GM23338 (cell line): ENCODE results near the gene ACBD5. TPM values are rescaled to one million over a fixed set of nuclear protein-coding genes. Genes with fewer than 3 reads are reported as not detected.

ENCODE experiments used
- ATAC-seq: fragments of 200-7000 bp; cut with Tn5 transposase; 3 replicates; pipeline ENCODE4 v1.9.1; 2020
- DNase-seq: peaks from one replicate; pipeline ENCODE4 v3.0.0-alpha.2; 2015; ENCODE audit warnings: low spot score
- H2AFZ ChIP-seq: fragments of 200-600 bp; sonication (generic); 2 replicates; pipeline ENCODE4 v1.8.0; 2016; ENCODE audit warnings: antibody characterized with exemption, mild to moderate bottlenecking, moderate library complexity
- H3F3A ChIP-seq: fragments of 200-600 bp; sonication (generic); replicated peaks from 2 replicates; pipeline ENCODE4 v1.8.0; 2017; ENCODE audit warnings: antibody characterized with exemption, mixed run types, low read depth
- H3K27ac ChIP-seq: fragments of 200-600 bp; sonication (generic); 2 replicates; pipeline ENCODE4 v1.6.1; 2016; ENCODE audit warnings: low read depth
- H3K27me3 ChIP-seq: fragments of 200-600 bp; sonication (generic); 2 replicates; pipeline ENCODE4 v1.8.0; 2016; ENCODE audit warnings: mild to moderate bottlenecking, mixed run types, moderate library complexity; ENCODE audit not compliant: insufficient read depth
- H3K36me3 ChIP-seq: fragments of 200-600 bp; sonication (generic); 2 replicates; pipeline ENCODE4 v1.8.0; 2016; ENCODE audit warnings: mild to moderate bottlenecking; ENCODE audit not compliant: insufficient read depth
- H3K4me1 ChIP-seq: fragments of 200-600 bp; sonication (generic); 2 replicates; pipeline ENCODE4 v1.8.0; 2016; ENCODE audit warnings: mild to moderate bottlenecking, moderate library complexity; ENCODE audit not compliant: insufficient read depth
- H3K4me2 ChIP-seq: fragments of 200-600 bp; sonication (generic); 2 replicates; pipeline ENCODE4 v1.7.1; 2017; ENCODE audit warnings: mixed run types
- H3K4me3 ChIP-seq: fragments of 200-600 bp; sonication (generic); 2 replicates; pipeline ENCODE4 v1.6.1; 2016; ENCODE audit warnings: mixed run types
- H3K79me2 ChIP-seq: fragments of 200-600 bp; sonication (generic); replicated peaks from 2 replicates; pipeline ENCODE4 v1.8.0; 2017; ENCODE audit warnings: mild to moderate bottlenecking; ENCODE audit not compliant: insufficient read depth
- H3K9me2 ChIP-seq: fragments of 200-600 bp; sonication (generic); 2 replicates; pipeline ENCODE4 v1.8.0; 2017; ENCODE audit not compliant: insufficient read depth
- H4K20me1 ChIP-seq: fragments of 200-600 bp; sonication (generic); replicated peaks from 2 replicates; pipeline ENCODE4 v1.8.0; 2017; ENCODE audit warnings: mild to moderate bottlenecking; ENCODE audit not compliant: insufficient read depth
- H3K27ac Mint-ChIP-seq: 2 replicates; pipeline ENCODE4 v1.8.0; 2020; ENCODE audit warnings: inconsistent platforms, mild to moderate bottlenecking, moderate library complexity, mixed read lengths
- H3K27me3 Mint-ChIP-seq: 3 replicates; pipeline ENCODE4 v1.8.0; 2022; ENCODE audit warnings: low read depth, mild to moderate bottlenecking, moderate library complexity, mixed read lengths, inconsistent platforms; ENCODE audit not compliant: insufficient read depth, poor library complexity
- H3K36me3 Mint-ChIP-seq: 3 replicates; pipeline ENCODE4 v1.8.0; 2021; ENCODE audit warnings: low read depth, mild to moderate bottlenecking, inconsistent platforms, moderate library complexity, mixed read lengths
- H3K4me1 Mint-ChIP-seq: 3 replicates; pipeline ENCODE4 v1.8.0; 2020; ENCODE audit warnings: mild to moderate bottlenecking, inconsistent platforms, mixed read lengths
- H3K4me3 Mint-ChIP-seq: 3 replicates; pipeline ENCODE4 v1.8.0; 2021; ENCODE audit warnings: moderate library complexity, mild to moderate bottlenecking, inconsistent platforms, mixed read lengths
- H3K9me3 Mint-ChIP-seq: 3 replicates; pipeline ENCODE4 v1.8.0; 2020; ENCODE audit warnings: moderate library complexity, mild to moderate bottlenecking, inconsistent platforms, mixed read lengths
- JUNB ChIP-seq: IDR thresholded peaks from one replicate; pipeline ENCODE4 v1.6.1; 2016; ENCODE audit warnings: antibody characterized with exemption; ENCODE audit not compliant: unreplicated experiment
- NANOG ChIP-seq: IDR thresholded peaks from 2 replicates; pipeline ENCODE4 v1.6.1; 2016; ENCODE audit warnings: antibody characterized with exemption, borderline replicate concordance
- POLR2AphosphoS5 ChIP-seq: IDR thresholded peaks from 2 replicates; pipeline ENCODE4 v1.6.1; 2016; ENCODE audit warnings: antibody characterized with exemption, low read depth
- STAT1 ChIP-seq: IDR thresholded peaks from one replicate; pipeline ENCODE4 v1.6.1; 2016; ENCODE audit warnings: antibody characterized with exemption; ENCODE audit not compliant: unreplicated experiment
- ZNF114 ChIP-seq: fragments of 250-450 bp; sonication (Bioruptor Pico); IDR thresholded peaks from 2 replicates; pipeline ENCODE4 v1.5.0; 2020; ENCODE audit warnings: mild to moderate bottlenecking, moderate library complexity
- ZNF331 ChIP-seq: fragments of 250-450 bp; sonication (Bioruptor Pico); IDR thresholded peaks from 2 replicates; pipeline ENCODE4 v1.5.0; 2020; ENCODE audit warnings: low read depth, mild to moderate bottlenecking, moderate library complexity
- polyA plus RNA-seq: library from polyadenylated mRNA; unstranded; fragments of >200 nt; fragmentation: Nextera tagmentation; extraction: Ambion mirVana; gene quantifications from 2 replicates; pipeline ENCODE4 v1.2.1, GENCODE V29; 2016
- total RNA-seq: library from RNA; depleted of rRNA; stranded (reverse); fragments of >200 nt; shearing (Covaris generic); gene quantifications from 2 replicates; pipeline ENCODE4 v1.2.3, GENCODE V29; 2014
- TF ChIP-seq, protein P1 (sequence below), 2 experiments: fragments of 200-600 bp in 1 of 2; sonication (generic) in 1 of 2; conservative IDR thresholded peaks; 2 replicates each; pipeline versions ENCODE4 v1.5.1 to v1.6.1; 2016 to 2017; ENCODE audit warnings: antibody characterized with exemption in 2 of 2, low read depth in 2 of 2, mild to moderate bottlenecking in 2 of 2, moderate library complexity in 1 of 2
- TF ChIP-seq, protein P2 (sequence below): IDR thresholded peaks from one replicate; pipeline ENCODE4 v1.6.1; 2018; ENCODE audit warnings: antibody characterized with exemption; ENCODE audit not compliant: unreplicated experiment

ACBD5 gene
- total and polyA plus RNA-seq, 2 experiments from 2014 or later = 9.8 to 10.1 TPM

DNA sequence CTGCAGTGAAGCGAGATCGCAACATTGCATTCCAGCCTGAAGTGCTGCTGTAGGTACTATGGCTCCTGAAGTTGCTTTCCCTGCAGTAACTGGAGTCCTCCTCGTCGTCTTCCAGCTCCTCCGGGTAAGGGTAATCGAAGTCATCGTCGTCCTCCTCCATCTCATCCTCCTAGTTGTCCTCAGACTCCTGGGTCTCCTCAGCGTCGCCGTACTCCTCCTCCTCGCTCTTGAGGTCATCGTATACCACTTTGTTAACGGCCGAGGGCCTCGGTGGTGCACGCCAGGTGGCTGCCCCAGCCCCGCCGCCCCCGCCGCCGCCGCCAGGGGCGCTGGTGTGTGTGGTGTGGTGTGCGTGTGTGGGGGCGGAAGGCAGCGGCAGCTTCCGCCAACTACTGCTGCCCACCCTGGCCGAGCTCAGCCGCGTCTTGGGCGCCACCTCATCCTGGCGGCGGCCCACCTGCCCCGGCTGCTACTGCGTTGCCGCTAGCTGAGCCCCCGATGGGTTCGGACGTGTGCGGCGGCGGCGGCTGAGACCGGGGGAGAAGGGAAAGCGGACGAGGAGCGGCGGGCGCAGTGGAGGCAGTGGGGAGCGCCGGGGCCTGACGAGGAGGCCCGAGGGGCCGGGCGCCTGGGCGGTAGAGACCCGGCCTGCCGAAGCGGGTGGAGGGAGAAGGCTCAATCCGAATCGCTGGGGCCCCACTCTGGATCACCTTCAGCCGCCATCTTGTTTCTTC, 11.8 kb upstream of the ACBD5 start:
- ATAC-seq = peak; percentile 98
- peaks cover 27% of the 10 kb centered on the region for H3K36me3 Mint-ChIP-seq
- H3K27ac Mint-ChIP-seq = no peak overlapping the region
- no peaks in the 10 kb centered on the region; the same call in 1 of the 2 replicates for H3K36me3 ChIP-seq
- H3K9me2 ChIP-seq = peaks cover 4% of the 10 kb centered on the region
- no peaks in the 10 kb centered on the region for H3K79me2 ChIP-seq
- peak overlapping the region; percentile 79 for H3K4me2 ChIP-seq
- TF ChIP-seq, protein P1, sequence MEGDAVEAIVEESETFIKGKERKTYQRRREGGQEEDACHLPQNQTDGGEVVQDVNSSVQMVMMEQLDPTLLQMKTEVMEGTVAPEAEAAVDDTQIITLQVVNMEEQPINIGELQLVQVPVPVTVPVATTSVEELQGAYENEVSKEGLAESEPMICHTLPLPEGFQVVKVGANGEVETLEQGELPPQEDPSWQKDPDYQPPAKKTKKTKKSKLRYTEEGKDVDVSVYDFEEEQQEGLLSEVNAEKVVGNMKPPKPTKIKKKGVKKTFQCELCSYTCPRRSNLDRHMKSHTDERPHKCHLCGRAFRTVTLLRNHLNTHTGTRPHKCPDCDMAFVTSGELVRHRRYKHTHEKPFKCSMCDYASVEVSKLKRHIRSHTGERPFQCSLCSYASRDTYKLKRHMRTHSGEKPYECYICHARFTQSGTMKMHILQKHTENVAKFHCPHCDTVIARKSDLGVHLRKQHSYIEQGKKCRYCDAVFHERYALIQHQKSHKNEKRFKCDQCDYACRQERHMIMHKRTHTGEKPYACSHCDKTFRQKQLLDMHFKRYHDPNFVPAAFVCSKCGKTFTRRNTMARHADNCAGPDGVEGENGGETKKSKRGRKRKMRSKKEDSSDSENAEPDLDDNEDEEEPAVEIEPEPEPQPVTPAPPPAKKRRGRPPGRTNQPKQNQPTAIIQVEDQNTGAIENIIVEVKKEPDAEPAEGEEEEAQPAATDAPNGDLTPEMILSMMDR (conservative IDR thresholded peaks at IDR 0.05; ENCODE audit: low read depth in 2 of 2) = peak; percentile 25 to 61; a peak in 3 of 4 replicates
- TF ChIP-seq POLR2AphosphoS5 (peak; percentile 87), ZNF331 (no peak)
- H3K27me3 ChIP-seq = peaks cover 6% of the 10 kb centered on the region
- peaks cover 24% of the 10 kb centered on the region for H3K9me3 Mint-ChIP-seq
- peak; percentile 86 for DNase-seq
- H3K27me3 Mint-ChIP-seq = peaks cover 6% of the 10 kb centered on the region
- H4K20me1 ChIP-seq = no peaks in the 10 kb centered on the region
- H3K27ac ChIP-seq = no peak overlapping the region
- peak overlapping the region; percentile 60 for H3K4me3 ChIP-seq
- peaks cover 4% of the 10 kb centered on the region; the same call in 1 of the 3 replicates for H3K4me1 Mint-ChIP-seq
- no peaks in the 10 kb centered on the region for H3F3A ChIP-seq
- peak overlapping the region; percentile 60 for H3K4me3 Mint-ChIP-seq
- H2AFZ ChIP-seq = peak overlapping the region; percentile 96
- no peaks in the 10 kb centered on the region for H3K4me1 ChIP-seq

DNA sequence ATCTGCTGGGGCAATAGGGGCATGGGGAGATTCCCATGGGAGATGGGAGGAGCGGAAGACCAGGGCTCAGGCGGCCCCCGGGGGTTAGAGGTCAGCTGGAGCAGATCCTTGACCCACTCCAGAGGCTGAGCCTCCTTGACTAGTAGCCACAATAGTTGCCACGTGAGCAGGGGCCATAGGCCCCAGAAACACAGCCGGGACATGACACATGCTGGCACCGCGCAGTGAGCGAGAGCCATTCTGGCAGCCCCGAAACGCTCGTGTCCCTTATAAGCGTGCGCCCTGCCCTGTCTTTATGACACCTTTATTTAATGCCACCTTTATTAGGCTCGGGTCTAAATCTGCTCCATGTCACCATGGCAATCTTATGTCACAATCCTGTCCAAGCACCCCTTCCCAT, 11.0 kb upstream of the ACBD5 start:
- H3K27me3 Mint-ChIP-seq = peaks cover 5% of the 10 kb centered on the region
- Histone ChIP-seq H3K4me1 (no peaks in the 10 kb centered on the region), H3K4me2 (no peak overlapping the region), H2AFZ (no peak overlapping the region), H3K79me2 (no peaks in the 10 kb centered on the region), H3K27ac (no peak overlapping the region), H3K4me3 (no peak overlapping the region), H3K36me3 (no peaks in the 10 kb centered on the region; the same call in 1 of the 2 replicates), H4K20me1 (no peaks in the 10 kb centered on the region), H3K27me3 (no peaks in the 10 kb centered on the region), H3K9me2 (peaks cover 4% of the 10 kb centered on the region), H3F3A (no peaks in the 10 kb centered on the region)
- H3K4me1 Mint-ChIP-seq = peaks cover 7% of the 10 kb centered on the region
- H3K27ac Mint-ChIP-seq = no peak overlapping the region
- H3K4me3 Mint-ChIP-seq = no peak overlapping the region
- DNase-seq (no peak), ATAC-seq (no peak)
- peaks cover 17% of the 10 kb centered on the region for H3K9me3 Mint-ChIP-seq
- H3K36me3 Mint-ChIP-seq = peaks cover 19% of the 10 kb centered on the region; the same call in 2 of the 3 replicates
- TF ChIP-seq, protein P1 (conservative IDR thresholded peaks at IDR 0.05; ENCODE audit: low read depth in 2 of 2) = no peak
- TF ChIP-seq STAT1 (no peak), NANOG (no peak), JUNB (no peak), ZNF114 (CRISPR knock-in tag) (no peak), POLR2AphosphoS5 (no peak)
- TF ChIP-seq, protein P2, sequence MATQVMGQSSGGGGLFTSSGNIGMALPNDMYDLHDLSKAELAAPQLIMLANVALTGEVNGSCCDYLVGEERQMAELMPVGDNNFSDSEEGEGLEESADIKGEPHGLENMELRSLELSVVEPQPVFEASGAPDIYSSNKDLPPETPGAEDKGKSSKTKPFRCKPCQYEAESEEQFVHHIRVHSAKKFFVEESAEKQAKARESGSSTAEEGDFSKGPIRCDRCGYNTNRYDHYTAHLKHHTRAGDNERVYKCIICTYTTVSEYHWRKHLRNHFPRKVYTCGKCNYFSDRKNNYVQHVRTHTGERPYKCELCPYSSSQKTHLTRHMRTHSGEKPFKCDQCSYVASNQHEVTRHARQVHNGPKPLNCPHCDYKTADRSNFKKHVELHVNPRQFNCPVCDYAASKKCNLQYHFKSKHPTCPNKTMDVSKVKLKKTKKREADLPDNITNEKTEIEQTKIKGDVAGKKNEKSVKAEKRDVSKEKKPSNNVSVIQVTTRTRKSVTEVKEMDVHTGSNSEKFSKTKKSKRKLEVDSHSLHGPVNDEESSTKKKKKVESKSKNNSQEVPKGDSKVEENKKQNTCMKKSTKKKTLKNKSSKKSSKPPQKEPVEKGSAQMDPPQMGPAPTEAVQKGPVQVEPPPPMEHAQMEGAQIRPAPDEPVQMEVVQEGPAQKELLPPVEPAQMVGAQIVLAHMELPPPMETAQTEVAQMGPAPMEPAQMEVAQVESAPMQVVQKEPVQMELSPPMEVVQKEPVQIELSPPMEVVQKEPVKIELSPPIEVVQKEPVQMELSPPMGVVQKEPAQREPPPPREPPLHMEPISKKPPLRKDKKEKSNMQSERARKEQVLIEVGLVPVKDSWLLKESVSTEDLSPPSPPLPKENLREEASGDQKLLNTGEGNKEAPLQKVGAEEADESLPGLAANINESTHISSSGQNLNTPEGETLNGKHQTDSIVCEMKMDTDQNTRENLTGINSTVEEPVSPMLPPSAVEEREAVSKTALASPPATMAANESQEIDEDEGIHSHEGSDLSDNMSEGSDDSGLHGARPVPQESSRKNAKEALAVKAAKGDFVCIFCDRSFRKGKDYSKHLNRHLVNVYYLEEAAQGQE = no peak
